ENCODE measurements around the gene ELFN1.

DNA sequence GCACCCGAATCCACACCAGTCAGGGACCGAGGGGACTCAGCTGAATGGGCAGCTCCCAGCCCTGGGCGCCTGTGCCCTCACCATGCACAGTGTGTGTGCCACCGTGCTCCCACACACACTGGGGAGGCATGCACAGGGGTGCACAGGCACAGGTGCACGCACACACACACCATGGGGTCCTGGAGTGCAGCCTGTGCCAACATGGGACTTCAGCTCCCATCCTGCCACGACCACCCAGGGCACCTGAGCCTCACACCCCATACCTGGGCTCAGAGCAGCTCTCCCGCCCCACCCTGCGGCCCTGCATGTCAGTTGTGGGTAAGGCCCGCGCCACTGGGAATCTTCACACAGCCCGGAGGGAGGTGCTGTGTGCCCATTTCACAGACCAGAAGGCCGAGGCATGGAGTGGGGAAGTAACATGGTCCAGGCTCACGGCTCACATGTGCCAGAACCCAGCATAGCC is 8.0 kb downstream of the ELFN1 start:
- TF ChIP-seq, protein P1, sequence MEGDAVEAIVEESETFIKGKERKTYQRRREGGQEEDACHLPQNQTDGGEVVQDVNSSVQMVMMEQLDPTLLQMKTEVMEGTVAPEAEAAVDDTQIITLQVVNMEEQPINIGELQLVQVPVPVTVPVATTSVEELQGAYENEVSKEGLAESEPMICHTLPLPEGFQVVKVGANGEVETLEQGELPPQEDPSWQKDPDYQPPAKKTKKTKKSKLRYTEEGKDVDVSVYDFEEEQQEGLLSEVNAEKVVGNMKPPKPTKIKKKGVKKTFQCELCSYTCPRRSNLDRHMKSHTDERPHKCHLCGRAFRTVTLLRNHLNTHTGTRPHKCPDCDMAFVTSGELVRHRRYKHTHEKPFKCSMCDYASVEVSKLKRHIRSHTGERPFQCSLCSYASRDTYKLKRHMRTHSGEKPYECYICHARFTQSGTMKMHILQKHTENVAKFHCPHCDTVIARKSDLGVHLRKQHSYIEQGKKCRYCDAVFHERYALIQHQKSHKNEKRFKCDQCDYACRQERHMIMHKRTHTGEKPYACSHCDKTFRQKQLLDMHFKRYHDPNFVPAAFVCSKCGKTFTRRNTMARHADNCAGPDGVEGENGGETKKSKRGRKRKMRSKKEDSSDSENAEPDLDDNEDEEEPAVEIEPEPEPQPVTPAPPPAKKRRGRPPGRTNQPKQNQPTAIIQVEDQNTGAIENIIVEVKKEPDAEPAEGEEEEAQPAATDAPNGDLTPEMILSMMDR (IDR thresholded peaks at IDR 0.05; ENCODE audit: insufficient read depth, low read depth, low read length), result no peak
- TF ChIP-seq EZH2 (IDR thresholded peaks at IDR 0.05; ENCODE audit: insufficient read depth, low read length), result no peak

Measured in astrocyte (in vitro differentiated cells and primary cell).